HUES6 (cell line): ENCODE results near the gene ARIH2.

Experiments used
- H3K27ac ChIP-seq: 2 replicates; pipeline ENCODE4 v1.7.0; 2013; ENCODE audit warnings: low read depth, mild to moderate bottlenecking, low read length, inconsistent platforms
- H3K27me3 ChIP-seq: 2 replicates; pipeline ENCODE4 v1.6.1; 2013; ENCODE audit warnings: low read length; ENCODE audit not compliant: control insufficient read depth, insufficient read depth
- H3K36me3 ChIP-seq: 2 replicates; pipeline ENCODE4 v1.6.1; 2013; ENCODE audit warnings: low read length; ENCODE audit not compliant: control insufficient read depth, insufficient read depth
- H3K4me1 ChIP-seq: 2 replicates; pipeline ENCODE4 v1.6.1; 2013; ENCODE audit warnings: low read length; ENCODE audit not compliant: control insufficient read depth, insufficient read depth
- H3K4me3 ChIP-seq: 2 replicates; pipeline ENCODE4 v1.5.1; 2013; ENCODE audit warnings: low read depth, low read length
- H3K9ac ChIP-seq: one replicate; pipeline ENCODE4 v1.6.1; 2013; ENCODE audit warnings: mild to moderate bottlenecking, low read length
- H3K9me3 ChIP-seq: 2 replicates; pipeline ENCODE4 v1.6.1; 2013; ENCODE audit warnings: low read depth, low read length; ENCODE audit not compliant: control insufficient read depth, insufficient read depth

Gene ARIH2

DNA sequence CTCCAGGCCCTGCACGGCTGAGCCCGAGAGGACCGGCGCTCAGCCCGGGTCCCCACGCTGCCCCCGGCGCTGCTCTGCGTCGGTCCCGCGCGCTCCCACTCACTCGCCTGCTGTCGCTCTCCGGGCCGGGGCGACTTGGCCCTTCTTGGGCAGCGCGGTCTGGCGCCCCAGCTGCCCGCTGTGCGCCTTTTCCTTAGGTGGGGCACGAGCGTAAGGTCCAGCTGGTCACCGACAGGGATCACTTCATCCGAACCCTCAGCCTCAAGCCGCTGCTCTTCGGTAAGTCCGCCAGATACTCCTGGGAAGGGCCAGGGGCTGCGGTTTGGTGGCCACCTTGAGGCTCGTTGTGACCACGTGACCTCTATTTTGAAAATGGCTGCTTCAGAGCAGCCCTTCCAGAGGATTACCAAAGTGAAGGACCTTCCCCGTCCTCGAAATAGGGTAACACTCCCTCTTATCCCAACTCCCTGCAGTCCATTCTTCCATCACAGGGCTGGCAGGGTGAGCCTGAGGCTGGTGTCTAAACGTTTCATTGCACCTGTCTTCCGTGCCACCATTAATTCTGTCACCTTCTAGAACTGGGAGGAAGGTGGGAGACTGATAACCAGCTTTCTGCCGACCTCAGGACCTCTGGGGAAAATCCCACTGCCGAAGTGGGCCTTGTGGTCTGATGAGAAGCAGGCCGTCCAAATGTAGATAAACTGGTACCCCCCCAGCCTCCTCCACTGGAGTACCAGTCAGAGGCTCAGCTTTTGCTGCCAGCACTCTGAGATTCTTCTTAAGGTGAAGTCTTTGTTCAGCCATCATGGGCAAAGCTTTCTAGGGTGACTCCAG lies 72.2 kb downstream of the ARIH2 start:
- Histone ChIP-seq H3K27me3 (no peaks in the 10 kb centered on the region; the same call in 1 of the 2 replicates), H3K4me1 (peaks cover 13% of the 10 kb centered on the region), H3K27ac (peak overlapping the region; percentile 58), H3K4me3 (peak overlapping the region; percentile 86), H3K9ac (peak overlapping the region; percentile 92), H3K36me3 (peaks cover 3% of the 10 kb centered on the region; the same call in 1 of the 2 replicates), H3K9me3 (no peaks in the 10 kb centered on the region)

GRCh38 chr3:48991851-48992545 lies 73.4 kb downstream of the ARIH2 start:
- Histone ChIP-seq H3K4me3 (peak overlapping the region; percentile 86; the same call in 1 of the 2 replicates), H3K27me3 (no peaks in the 10 kb centered on the region; the same call in 1 of the 2 replicates), H3K9me3 (no peaks in the 10 kb centered on the region), H3K9ac (no peak overlapping the region), H3K27ac (no peak overlapping the region), H3K36me3 (peaks cover 6% of the 10 kb centered on the region; the same call in 1 of the 2 replicates), H3K4me1 (peaks cover 13% of the 10 kb centered on the region)

DNA sequence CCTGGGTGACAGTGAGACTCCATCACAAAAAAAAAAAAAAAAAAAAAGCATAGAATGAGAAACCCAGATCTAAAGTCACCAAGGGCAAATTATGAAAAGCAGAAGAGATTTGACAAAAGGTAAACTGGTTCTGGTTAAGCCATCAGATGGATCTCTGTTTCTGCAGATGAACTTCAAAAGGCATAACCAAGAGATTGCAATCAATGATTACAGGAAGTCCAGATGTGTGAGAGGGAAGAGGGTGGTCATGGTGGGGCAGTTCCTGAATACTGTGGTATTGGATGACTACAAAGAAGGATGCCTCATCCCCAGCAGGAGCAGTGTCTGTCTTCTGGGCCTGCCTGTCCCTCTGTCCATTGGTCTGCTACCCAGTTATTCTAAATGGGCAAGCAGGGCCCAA lies 75.2 kb downstream of the ARIH2 start:
- no peaks in the 10 kb centered on the region; the same call in 1 of the 2 replicates for H3K27me3 ChIP-seq
- H3K4me1 ChIP-seq = peaks cover 20% of the 10 kb centered on the region
- no peak overlapping the region for H3K27ac ChIP-seq
- no peaks in the 10 kb centered on the region for H3K9me3 ChIP-seq
- H3K36me3 ChIP-seq = peaks cover 6% of the 10 kb centered on the region; the same call in 1 of the 2 replicates
- no peak overlapping the region for H3K9ac ChIP-seq
- no peak overlapping the region for H3K4me3 ChIP-seq

DNA sequence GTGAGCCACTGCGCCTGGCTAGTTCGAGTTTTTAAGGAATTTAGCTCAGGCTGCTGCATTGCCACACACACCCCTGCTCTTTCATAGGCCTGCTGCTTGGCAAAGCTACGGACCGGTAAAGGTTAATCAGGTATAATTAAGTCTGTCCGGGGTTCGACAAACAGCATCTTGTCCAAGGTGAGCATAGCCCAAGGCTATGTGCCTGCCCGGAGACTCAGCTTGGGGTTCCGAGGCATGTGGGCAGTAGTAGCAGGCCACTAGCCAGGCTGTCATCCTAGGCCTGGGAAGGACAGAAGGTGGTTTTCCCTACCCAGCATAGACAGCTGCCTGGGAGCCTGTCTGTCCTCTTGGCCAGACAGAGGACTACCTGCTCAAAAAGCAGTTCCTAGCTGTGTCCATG lies 78.0 kb downstream of the ARIH2 start:
- Histone ChIP-seq H3K9ac (no peak overlapping the region), H3K9me3 (no peaks in the 10 kb centered on the region), H3K27me3 (no peaks in the 10 kb centered on the region), H3K4me1 (peaks cover 20% of the 10 kb centered on the region), H3K36me3 (peaks cover 6% of the 10 kb centered on the region; the same call in 1 of the 2 replicates), H3K4me3 (no peak overlapping the region), H3K27ac (no peak overlapping the region)

- Histone ChIP-seq H3K27me3 (no peaks in the 10 kb centered on the region), H3K9ac (no peak overlapping the region), H3K4me1 (peaks cover 20% of the 10 kb centered on the region), H3K27ac (no peak overlapping the region), H3K36me3 (peaks cover 6% of the 10 kb centered on the region; the same call in 1 of the 2 replicates), H3K4me3 (no peak overlapping the region), H3K9me3 (no peaks in the 10 kb centered on the region)
Observed at GRCh38 chr3:48997102-48997635, 78.5 kb downstream of the ARIH2 start.

- H3K27me3 ChIP-seq = 0 out of 2 replicates have a peak, but pooled peaks cover 2% of the 10 kb centered on the region
- no peak overlapping the region for H3K27ac ChIP-seq
- H3K4me3 ChIP-seq = no peak overlapping the region
- H3K36me3 ChIP-seq = peaks cover 6% of the 10 kb centered on the region; the same call in 1 of the 2 replicates
- no peak overlapping the region for H3K9ac ChIP-seq
- H3K4me1 ChIP-seq = peaks cover 20% of the 10 kb centered on the region
- H3K9me3 ChIP-seq = no peaks in the 10 kb centered on the region
Observed at GRCh38 chr3:48997714-48998637, 79.3 kb downstream of the ARIH2 start.

- Histone ChIP-seq H3K4me1 (peaks cover 20% of the 10 kb centered on the region), H3K36me3 (peaks cover 6% of the 10 kb centered on the region; the same call in 1 of the 2 replicates), H3K9ac (no peak overlapping the region), H3K4me3 (no peak overlapping the region), H3K27me3 (0 out of 2 replicates have a peak, but pooled peaks cover 2% of the 10 kb centered on the region), H3K27ac (no peak overlapping the region), H3K9me3 (no peaks in the 10 kb centered on the region)
Observed at GRCh38 chr3:48999085-48999858, 80.6 kb downstream of the ARIH2 start.

- Histone ChIP-seq H3K27ac (no peak overlapping the region), H3K4me3 (no peak overlapping the region), H3K36me3 (0 out of 2 replicates have a peak, but pooled peaks cover 3% of the 10 kb centered on the region), H3K9me3 (no peaks in the 10 kb centered on the region), H3K27me3 (peaks cover 10% of the 10 kb centered on the region; the same call in 1 of the 2 replicates), H3K9ac (no peak overlapping the region), H3K4me1 (peaks cover 20% of the 10 kb centered on the region)
Observed at GRCh38 chr3:49001155-49001554, 82.5 kb downstream of the ARIH2 start.

DNA sequence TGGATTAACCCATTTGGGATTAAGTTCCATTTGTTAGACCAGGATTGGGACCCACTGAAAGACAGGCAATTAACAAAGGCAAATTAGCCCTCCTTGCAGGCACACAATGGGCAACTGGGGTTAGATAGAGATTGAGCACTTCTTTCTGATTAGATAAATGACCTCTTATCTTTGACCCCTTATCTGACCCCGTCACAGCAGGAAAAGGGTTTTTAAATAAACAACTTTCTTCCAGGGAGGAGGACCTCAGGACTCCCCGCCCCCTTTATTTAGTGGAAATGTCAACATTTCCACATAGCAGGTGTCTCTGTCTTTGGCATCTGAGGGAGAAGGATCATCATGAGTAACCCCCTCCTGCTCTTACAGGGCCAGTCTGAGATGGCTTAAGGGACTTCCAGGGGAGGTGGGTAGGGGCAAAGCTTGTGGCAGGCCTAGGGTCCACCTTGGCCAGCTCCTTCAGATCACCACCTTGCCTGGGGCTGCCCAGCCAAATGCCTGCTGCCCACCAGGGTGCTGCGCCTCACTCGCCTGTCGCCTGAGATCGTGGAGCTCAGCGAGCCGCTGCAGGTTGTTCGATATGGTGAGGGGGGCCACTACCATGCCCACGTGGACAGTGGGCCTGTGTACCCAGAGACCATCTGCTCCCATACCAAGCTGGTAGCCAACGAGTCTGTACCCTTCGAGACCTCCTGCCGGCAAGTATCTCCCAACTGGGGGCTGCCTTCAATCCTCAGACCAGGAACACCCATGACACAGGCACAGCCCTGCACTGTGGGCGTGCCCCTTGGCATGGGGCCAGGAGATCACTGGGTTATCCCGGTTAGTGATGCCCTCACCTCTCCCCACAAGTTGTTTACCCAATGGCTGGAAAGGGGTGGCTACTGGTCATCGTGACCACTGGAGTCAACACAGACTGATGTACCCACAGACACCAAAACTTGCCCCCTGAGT lies 86.0 kb downstream of the ARIH2 start:
- H3K4me1 ChIP-seq = peaks cover 16% of the 10 kb centered on the region
- no peak overlapping the region for H3K4me3 ChIP-seq
- H3K27ac ChIP-seq = no peak overlapping the region
- H3K9me3 ChIP-seq = no peaks in the 10 kb centered on the region
- H3K9ac ChIP-seq = no peak overlapping the region
- H3K36me3 ChIP-seq = 0 out of 2 replicates have a peak, but pooled peaks cover 4% of the 10 kb centered on the region
- peaks cover 13% of the 10 kb centered on the region; the same call in 1 of the 2 replicates for H3K27me3 ChIP-seq
